ENCODE data around the gene COMP. TPM values are rescaled to one million over a fixed set of nuclear protein-coding genes. Genes with fewer than 3 reads are reported as not detected.

Gene COMP
- total and polyA plus RNA-seq, 10 of the 15 experiments (the other 5 are each of a cell fraction or from before 2014, with no cell fraction given) = 0.17 TPM; not detected in 9

- no peak overlapping the region for H3K4me2 ChIP-seq (ENCODE audit: control insufficient read depth, insufficient read depth)
- no peaks in the 10 kb centered on the region for H3K79me2 ChIP-seq (ENCODE audit: control insufficient read depth, insufficient read depth, low read length)
- ChIA-PET RAD21 (ENCODE audit: unreplicated experiment) (no interaction called here), CTCF (no interaction called here), POLR2A (no interaction called here), SMC1A (ENCODE audit: uncharacterized antibody, unreplicated experiment) (no interaction called here)
- H2AFZ ChIP-seq (ENCODE audit: control insufficient read depth, low read depth, low read length) = no peak overlapping the region
- no peak overlapping the region for H3K27ac ChIP-seq (ENCODE audit: control insufficient read depth, insufficient read depth)
- BruUV-seq (replicated peaks) = no TSS peak
- intact Hi-C loops (cut with micrococcal nuclease; ENCODE audit: unreplicated experiment) (no loop called here), in situ Hi-C loops (cut with MboI) (no loop called here)
- H3K27me3 ChIP-seq (replicated peaks in 1 of 2; ENCODE audit: control insufficient read depth in 2 of 2, insufficient read depth in 2 of 2, low read length in 1 of 2) = no peaks in the 10 kb centered on the region
- FAIRE-seq (no peak), DNase-seq (ENCODE audit: low read depth, low spot score) (no peak), ATAC-seq (no peak)
- H3K4me1 ChIP-seq (ENCODE audit: control insufficient read depth, insufficient read depth, low read length) = no peaks in the 10 kb centered on the region
- H4K20me1 ChIP-seq (ENCODE audit: control insufficient read depth, insufficient read depth) = no peaks in the 10 kb centered on the region
- TF ChIP-seq BHLHE40 (IDR thresholded peaks at IDR 0.05; ENCODE audit: borderline replicate concordance in 1 of 2, low read depth in 2 of 2, low read length in 1 of 2) (no peak), FOS (IDR thresholded peaks at IDR 0.05; ENCODE audit: borderline replicate concordance, extremely low read depth, insufficient read length) (no peak), IKZF2 (IDR thresholded peaks at IDR 0.05) (no peak), CREM (IDR thresholded peaks at IDR 0.05; ENCODE audit: low read depth) (no peak), POU2F2 (IDR thresholded peaks at IDR 0.05; ENCODE audit: borderline replicate concordance, low read depth, low read length) (no peak), SUPT20H (IDR thresholded peaks at IDR 0.05; ENCODE audit: borderline replicate concordance, control insufficient read depth, low read depth, low read length) (no peak), SMAD5 (IDR thresholded peaks at IDR 0.05; ENCODE audit: low read depth) (no peak), SUZ12 (IDR thresholded peaks at IDR 0.05; ENCODE audit: unreplicated experiment) (no peak), KDM1A (IDR thresholded peaks at IDR 0.05; ENCODE audit: borderline replicate concordance) (no peak), CHD4 (IDR thresholded peaks at IDR 0.05) (no peak), KLF5 (IDR thresholded peaks at IDR 0.05; ENCODE audit: partially characterized antibody) (no peak), LARP7 (IDR thresholded peaks at IDR 0.05) (no peak), STAT1 (conservative IDR thresholded peaks at IDR 0.05) (no peak), IKZF1 (conservative IDR thresholded peaks at IDR 0.05) (no peak)
- TF ChIP-seq, protein P1, sequence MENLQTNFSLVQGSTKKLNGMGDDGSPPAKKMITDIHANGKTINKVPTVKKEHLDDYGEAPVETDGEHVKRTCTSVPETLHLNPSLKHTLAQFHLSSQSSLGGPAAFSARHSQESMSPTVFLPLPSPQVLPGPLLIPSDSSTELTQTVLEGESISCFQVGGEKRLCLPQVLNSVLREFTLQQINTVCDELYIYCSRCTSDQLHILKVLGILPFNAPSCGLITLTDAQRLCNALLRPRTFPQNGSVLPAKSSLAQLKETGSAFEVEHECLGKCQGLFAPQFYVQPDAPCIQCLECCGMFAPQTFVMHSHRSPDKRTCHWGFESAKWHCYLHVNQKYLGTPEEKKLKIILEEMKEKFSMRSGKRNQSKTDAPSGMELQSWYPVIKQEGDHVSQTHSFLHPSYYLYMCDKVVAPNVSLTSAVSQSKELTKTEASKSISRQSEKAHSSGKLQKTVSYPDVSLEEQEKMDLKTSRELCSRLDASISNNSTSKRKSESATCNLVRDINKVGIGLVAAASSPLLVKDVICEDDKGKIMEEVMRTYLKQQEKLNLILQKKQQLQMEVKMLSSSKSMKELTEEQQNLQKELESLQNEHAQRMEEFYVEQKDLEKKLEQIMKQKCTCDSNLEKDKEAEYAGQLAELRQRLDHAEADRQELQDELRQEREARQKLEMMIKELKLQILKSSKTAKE (IDR thresholded peaks at IDR 0.05; ENCODE audit: low read depth, poor library complexity, severe bottlenecking) = no peak
- TF ChIP-seq, protein P2, sequence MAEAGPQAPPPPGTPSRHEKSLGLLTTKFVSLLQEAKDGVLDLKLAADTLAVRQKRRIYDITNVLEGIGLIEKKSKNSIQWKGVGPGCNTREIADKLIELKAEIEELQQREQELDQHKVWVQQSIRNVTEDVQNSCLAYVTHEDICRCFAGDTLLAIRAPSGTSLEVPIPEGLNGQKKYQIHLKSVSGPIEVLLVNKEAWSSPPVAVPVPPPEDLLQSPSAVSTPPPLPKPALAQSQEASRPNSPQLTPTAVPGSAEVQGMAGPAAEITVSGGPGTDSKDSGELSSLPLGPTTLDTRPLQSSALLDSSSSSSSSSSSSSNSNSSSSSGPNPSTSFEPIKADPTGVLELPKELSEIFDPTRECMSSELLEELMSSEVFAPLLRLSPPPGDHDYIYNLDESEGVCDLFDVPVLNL (IDR thresholded peaks at IDR 0.05; ENCODE audit: low read depth, low read length) = no peak
- TF ChIP-seq, protein P3, sequence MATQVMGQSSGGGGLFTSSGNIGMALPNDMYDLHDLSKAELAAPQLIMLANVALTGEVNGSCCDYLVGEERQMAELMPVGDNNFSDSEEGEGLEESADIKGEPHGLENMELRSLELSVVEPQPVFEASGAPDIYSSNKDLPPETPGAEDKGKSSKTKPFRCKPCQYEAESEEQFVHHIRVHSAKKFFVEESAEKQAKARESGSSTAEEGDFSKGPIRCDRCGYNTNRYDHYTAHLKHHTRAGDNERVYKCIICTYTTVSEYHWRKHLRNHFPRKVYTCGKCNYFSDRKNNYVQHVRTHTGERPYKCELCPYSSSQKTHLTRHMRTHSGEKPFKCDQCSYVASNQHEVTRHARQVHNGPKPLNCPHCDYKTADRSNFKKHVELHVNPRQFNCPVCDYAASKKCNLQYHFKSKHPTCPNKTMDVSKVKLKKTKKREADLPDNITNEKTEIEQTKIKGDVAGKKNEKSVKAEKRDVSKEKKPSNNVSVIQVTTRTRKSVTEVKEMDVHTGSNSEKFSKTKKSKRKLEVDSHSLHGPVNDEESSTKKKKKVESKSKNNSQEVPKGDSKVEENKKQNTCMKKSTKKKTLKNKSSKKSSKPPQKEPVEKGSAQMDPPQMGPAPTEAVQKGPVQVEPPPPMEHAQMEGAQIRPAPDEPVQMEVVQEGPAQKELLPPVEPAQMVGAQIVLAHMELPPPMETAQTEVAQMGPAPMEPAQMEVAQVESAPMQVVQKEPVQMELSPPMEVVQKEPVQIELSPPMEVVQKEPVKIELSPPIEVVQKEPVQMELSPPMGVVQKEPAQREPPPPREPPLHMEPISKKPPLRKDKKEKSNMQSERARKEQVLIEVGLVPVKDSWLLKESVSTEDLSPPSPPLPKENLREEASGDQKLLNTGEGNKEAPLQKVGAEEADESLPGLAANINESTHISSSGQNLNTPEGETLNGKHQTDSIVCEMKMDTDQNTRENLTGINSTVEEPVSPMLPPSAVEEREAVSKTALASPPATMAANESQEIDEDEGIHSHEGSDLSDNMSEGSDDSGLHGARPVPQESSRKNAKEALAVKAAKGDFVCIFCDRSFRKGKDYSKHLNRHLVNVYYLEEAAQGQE (IDR thresholded peaks at IDR 0.05; ENCODE audit: low read depth, low read length) = no peak
- no peaks in the 10 kb centered on the region for H3K9me3 ChIP-seq (replicated peaks; ENCODE audit: control insufficient read depth, insufficient read depth, low read length)
- no peak overlapping the region for H3K4me3 ChIP-seq
- H3K36me3 ChIP-seq (ENCODE audit: control insufficient read depth in 2 of 2, insufficient read depth in 2 of 2, low read length in 1 of 2) = no peaks in the 10 kb centered on the region
- no peak overlapping the region for H3K9ac ChIP-seq (ENCODE audit: control insufficient read depth, insufficient read depth, low read length)
- 73% methylated on average over 23 of the region's 23 CpGs for WGBS (ENCODE audit: insufficient coverage, insufficient replicate concordance, low lambda C conversion rate, missing lambda C conversion rate)
These were observed 41.5 kb downstream of the COMP start for GRCh38 chr19:18749362-18750231.

Data from GM12878 (cell line).